Endothelial cell of umbilical vein (primary cell): Measurements from ENCODE around the gene ZFP62. TPM values are rescaled to one million over a fixed set of nuclear protein-coding genes. Genes with fewer than 3 reads are reported as not detected.

Experiments used
- BruUV-seq: library from RNA; stranded (reverse); fragments of 400-500 nt; replicated peaks from 2 replicates; lab custom pipeline; 2021; lab: Mats Ljungman, UMichigan
- CTCF ChIA-PET: fragments of 300-600, 350-600 bp; sonication (Branson Sonifier 250); formaldehyde crosslinking; loops from one replicate; lab custom pipeline; 2021; ENCODE audit warnings: antibody characterized with exemption, inconsistent platforms; lab: Charles Lee
- POLR2A ChIA-PET: fragments of 300-600, 350-600 bp; sonication (Branson Sonifier 250); formaldehyde crosslinking; loops from one replicate; lab custom pipeline; 2021; ENCODE audit warnings: antibody characterized with exemption, inconsistent platforms; lab: Charles Lee
- DNase-seq: peaks from one replicate; pipeline ENCODE4 v3.0.0-alpha.2; 2011; ENCODE audit warnings: low read depth, low spot score
- FAIRE-seq: peaks from 2 replicates; lab custom pipeline; 2011; peaks lifted over from hg19 to GRCh38; lab: Jason Lieb, UNC
- H2AFZ ChIP-seq: 2 replicates; pipeline ENCODE4 v1.6.0; 2012; ENCODE audit warnings: low read depth, low read length, control low read depth, inconsistent platforms
- H3K27ac ChIP-seq: 2 replicates; pipeline ENCODE4 v1.5.1; 2011; ENCODE audit warnings: low read depth, mild to moderate bottlenecking, control low read depth, low read length, moderate library complexity; ENCODE audit not compliant: insufficient read depth
- H3K27me3 ChIP-seq, 2 experiments: 2 replicates each; pipeline versions ENCODE4 v1.6.0 to v1.6.1; 2011; ENCODE audit warnings: low read length in 2 of 2, mixed read lengths in 1 of 2; ENCODE audit not compliant: control insufficient read depth in 2 of 2, insufficient read depth in 2 of 2
- H3K36me3 ChIP-seq, 2 experiments: 2 replicates in 1 of 2; 3 replicates in 1 of 2; pipeline ENCODE4 v1.5.1; 2011; ENCODE audit warnings: low read length in 2 of 2, mild to moderate bottlenecking in 1 of 2, moderate library complexity in 1 of 2; ENCODE audit not compliant: control insufficient read depth in 2 of 2, insufficient read depth in 2 of 2; ENCODE audit errors: extremely low read depth in 1 of 2
- H3K4me1 ChIP-seq: 3 replicates; pipeline ENCODE4 v1.5.1; 2011; ENCODE audit warnings: mild to moderate bottlenecking, low read length; ENCODE audit not compliant: control insufficient read depth, insufficient read depth; ENCODE audit errors: extremely low read depth
- H3K4me2 ChIP-seq: 2 replicates; pipeline ENCODE4 v1.6.1; 2011; ENCODE audit warnings: low read length, control low read depth, mixed read lengths; ENCODE audit not compliant: insufficient read depth
- H3K4me3 ChIP-seq, 3 experiments: fragments of 200-600 bp in 1 of 3; sonication (generic), shearing (Covaris generic) in 1 of 3; replicated peaks in 1 of 3; 2 replicates each; pipeline ENCODE4 v1.5.1; 2011 to 2016; ENCODE audit warnings: control low read depth in 3 of 3, low read length in 3 of 3, mild to moderate bottlenecking in 2 of 3, inconsistent platforms in 1 of 3, low read depth in 1 of 3, moderate library complexity in 1 of 3; ENCODE audit not compliant: insufficient read depth in 1 of 3
- H3K79me2 ChIP-seq: 2 replicates; pipeline ENCODE4 v1.6.0; 2012; ENCODE audit warnings: low read length, inconsistent platforms; ENCODE audit not compliant: control insufficient read depth, insufficient read depth
- H3K9ac ChIP-seq: replicated peaks from 2 replicates; pipeline ENCODE3; 2011; ENCODE audit warnings: low read length, control low read depth; ENCODE audit not compliant: insufficient read depth; ENCODE audit errors: extremely low read depth
- H3K9me1 ChIP-seq: replicated peaks from 3 replicates; pipeline ENCODE4 v1.6.0; 2011; ENCODE audit warnings: mild to moderate bottlenecking, low read length; ENCODE audit not compliant: control insufficient read depth, insufficient read depth; ENCODE audit errors: extremely low read depth
- H3K9me3 ChIP-seq: replicated peaks from 2 replicates; pipeline ENCODE4 v1.5.1; 2012; ENCODE audit warnings: low read length, inconsistent platforms; ENCODE audit not compliant: control insufficient read depth, insufficient read depth
- H4K20me1 ChIP-seq: replicated peaks from 2 replicates; pipeline ENCODE3; 2011; ENCODE audit warnings: mild to moderate bottlenecking, low read length; ENCODE audit not compliant: control insufficient read depth, insufficient read depth; ENCODE audit errors: extremely low read depth
- CTCF ChIP-seq, 2 donors: IDR thresholded peaks; 1 replicate in 1 of 2; 2 replicates in 1 of 2; pipeline ENCODE4 v1.5.1; 2011; ENCODE audit warnings: low read length in 2 of 2, mild to moderate bottlenecking in 2 of 2, moderate library complexity in 2 of 2, control low read depth in 1 of 2, inconsistent platforms in 1 of 2, low read depth in 1 of 2; ENCODE audit not compliant: insufficient read depth in 1 of 2; ENCODE audit errors: extremely low read depth in 1 of 2
- EZH2 ChIP-seq: IDR thresholded peaks from 2 replicates; pipeline ENCODE4 v1.6.1; 2012; ENCODE audit warnings: borderline replicate concordance, low read depth, mild to moderate bottlenecking, moderate library complexity, low read length, inconsistent platforms; ENCODE audit not compliant: severe bottlenecking
- FOS ChIP-seq: IDR thresholded peaks from 2 replicates; pipeline ENCODE4 v1.6.1; 2011; ENCODE audit warnings: mild to moderate bottlenecking, low read length, moderate library complexity, borderline replicate concordance; ENCODE audit not compliant: insufficient read depth
- GATA2 ChIP-seq: IDR thresholded peaks from 2 replicates; pipeline ENCODE4 v1.7.0; 2011; ENCODE audit warnings: low read depth, mild to moderate bottlenecking, moderate library complexity, mixed read lengths, low read length; ENCODE audit not compliant: insufficient read length, insufficient read depth
- JUN ChIP-seq: IDR thresholded peaks from 2 replicates; pipeline ENCODE4 v1.6.1; 2011; ENCODE audit warnings: borderline replicate concordance, low read depth; ENCODE audit not compliant: insufficient read length, insufficient read depth
- MYC ChIP-seq: IDR thresholded peaks from one replicate; pipeline ENCODE4 v1.6.1; 2011; ENCODE audit warnings: mild to moderate bottlenecking, low read depth, low read length
- POLR2A ChIP-seq: IDR thresholded peaks from 2 replicates; pipeline ENCODE4 v1.6.1; 2012; ENCODE audit warnings: low read depth, mild to moderate bottlenecking, control low read depth, low read length
- POLR2AphosphoS5 ChIP-seq: IDR thresholded peaks from 2 replicates; pipeline ENCODE4 v1.6.1; 2012; ENCODE audit warnings: low read depth, mild to moderate bottlenecking, control low read depth, low read length, moderate library complexity; ENCODE audit not compliant: insufficient read depth
- dilution Hi-C: fragments of 300-500 bp; cut with MboI; formaldehyde crosslinking; loops from one replicate; pipeline ENCODE4 v1.15.0; 2019; ENCODE audit warnings: low sequenced_read_pairs; ENCODE audit not compliant: extremely low pct_ligation_motif_present
- intact Hi-C: fragments of 100-400 bp; cut with micrococcal nuclease; formaldehyde crosslinking; loops from one replicate; pipeline ENCODE4 v1.10.0; 2022
- polyA plus RNA-seq, 4 experiments: library from polyadenylated mRNA; depleted of rRNA in 3 of 4; stranded (reverse) in 3 of 4; unstranded in 1 of 4; fragments of >200 nt; gene quantifications; 2 replicates each; pipeline versions ENCODE4 v1.2.1 to v1.2.3, GENCODE V29; 2011 to 2012; ENCODE audit warnings: missing spikeins in 1 of 4
- total RNA-seq: library from RNA; stranded (reverse); gene quantifications from 2 replicates; pipeline ENCODE4 v1.2.3, GENCODE V29; 2021
- TF ChIP-seq, protein P1 (sequence below): IDR thresholded peaks from 2 replicates; pipeline ENCODE4 v1.6.1; 2011; ENCODE audit not compliant: insufficient read depth, insufficient read length

The ZFP62 gene
- total and polyA plus RNA-seq, 2 donors (not counting 3 experiments of a cell fraction or from before 2014, with no cell fraction given) = 3.7 to 19.7 TPM

DNA sequence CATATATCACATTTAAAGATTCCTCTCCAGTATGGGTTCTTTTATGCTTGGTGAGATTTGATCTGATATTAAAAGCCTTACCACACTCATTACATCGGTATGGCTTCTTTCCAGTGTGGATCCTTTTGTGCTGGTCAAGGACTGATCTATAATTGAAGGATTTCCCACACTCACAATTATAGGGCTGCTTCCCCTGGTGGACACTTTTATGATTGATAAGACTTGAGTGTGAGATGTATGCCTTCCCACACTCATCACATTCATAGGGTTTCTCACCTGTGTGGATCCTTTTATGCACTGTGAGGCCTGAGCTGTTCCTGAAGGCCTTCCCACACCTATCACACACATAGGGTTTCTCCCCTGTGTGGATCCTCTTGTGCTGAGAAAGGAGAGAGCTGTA is 12.2 kb downstream of the ZFP62 start:
- Histone ChIP-seq H3K4me3 (no peak overlapping the region), H3K9ac (no peak overlapping the region), H4K20me1 (no peaks in the 10 kb centered on the region), H3K36me3 (peaks cover 16 to 24% of the 10 kb centered on the region in 2 experiments), H3K79me2 (no peaks in the 10 kb centered on the region), H3K4me2 (no peak overlapping the region), H3K27ac (no peak overlapping the region), H3K4me1 (peaks cover 6% of the 10 kb centered on the region), H3K27me3 (no peaks in the 10 kb centered on the region), H3K9me3 (peaks cover 28% of the 10 kb centered on the region), H2AFZ (no peak overlapping the region), H3K9me1 (no peaks in the 10 kb centered on the region)
- POLR2A ChIA-PET = no interaction called here
- no TSS peak for BruUV-seq
- DNase-seq = no peak
- no peak for TF ChIP-seq FOS
- TF ChIP-seq JUN = no peak
- no peak for TF ChIP-seq EZH2
- TF ChIP-seq CTCF (IDR thresholded peaks at IDR 0.05; ENCODE audit: extremely low read depth in 1 of 2, insufficient read depth in 1 of 2, low read depth in 1 of 2, low read length in 2 of 2) = no peak
- no peak for TF ChIP-seq POLR2A
- no peak for TF ChIP-seq MYC
- dilution Hi-C loops = no loop called here
- intact Hi-C loops = no loop called here
- FAIRE-seq = no peak
- CTCF ChIA-PET = no interaction called here

- CTCF ChIA-PET = no interaction called here
- intact Hi-C loops (no loop called here), dilution Hi-C loops (no loop called here)
- Histone ChIP-seq H3K9me3 (peaks cover 28% of the 10 kb centered on the region), H3K79me2 (no peaks in the 10 kb centered on the region), H3K9ac (no peak overlapping the region), H3K4me1 (peaks cover 6% of the 10 kb centered on the region), H3K4me2 (no peak overlapping the region), H3K27me3 (no peaks in the 10 kb centered on the region), H2AFZ (no peak overlapping the region), H3K36me3 (peaks cover 16 to 24% of the 10 kb centered on the region in 2 experiments), H3K9me1 (no peaks in the 10 kb centered on the region), H3K4me3 (no peak overlapping the region), H3K27ac (no peak overlapping the region), H4K20me1 (no peaks in the 10 kb centered on the region)
- TF ChIP-seq POLR2A (no peak), EZH2 (no peak), POLR2AphosphoS5 (no peak), GATA2 (no peak), FOS (no peak)
- TF ChIP-seq, protein P1, sequence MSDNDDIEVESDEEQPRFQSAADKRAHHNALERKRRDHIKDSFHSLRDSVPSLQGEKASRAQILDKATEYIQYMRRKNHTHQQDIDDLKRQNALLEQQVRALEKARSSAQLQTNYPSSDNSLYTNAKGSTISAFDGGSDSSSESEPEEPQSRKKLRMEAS = no peak
- POLR2A ChIA-PET = no interaction called here
- no peak for FAIRE-seq
- BruUV-seq = no TSS peak
- no peak for DNase-seq
These were observed 12.8 kb downstream of the ZFP62 start for GRCh38 chr5:180848265-180848664.
